ENCODE measurements around the gene CACNG5. TPM values are rescaled to one million over a fixed set of nuclear protein-coding genes. Genes with fewer than 3 reads are reported as not detected.

CACNG5 gene
- total RNA-seq, 5 donors from 2014 or later (not counting 1 experiment from before 2014, with no cell fraction given): not detected

GRCh38 chr17:66807182-66807581 is 27.7 kb upstream of the CACNG5 start:
- H3K4me1 Mint-ChIP-seq: peaks cover 29 to 36% (median 35%) of the 10 kb centered on the region in 3 donors
- peak overlapping the region; percentile 40 to 65 for H3K27ac Mint-ChIP-seq
- ATAC-seq (replicated peaks in 1 of 4) (no peak), DNase-seq (no peak)
- Histone ChIP-seq H3K27me3 (replicated peaks in 1 of 2; ENCODE audit: control insufficient read depth in 2 of 2, extremely low read depth in 1 of 2, insufficient read depth in 2 of 2, low read length in 1 of 2) (peaks cover 0 to 3% of the 10 kb centered on the region in 2 experiments), H3K36me3 (ENCODE audit: control insufficient read depth in 2 of 2, extremely low read depth in 1 of 2, insufficient read depth in 1 of 2, low read length in 1 of 2) (peaks cover 0 to 8% of the 10 kb centered on the region in 2 donors), H3K9me3 (no peaks in the 10 kb centered on the region), H3K27ac (ENCODE audit: low read length) (no peak overlapping the region), H3K4me1 (ENCODE audit: control insufficient read depth in 1 of 2, extremely low read depth in 1 of 2, insufficient read depth in 2 of 2, low read length in 2 of 2) (peaks cover 3 to 24% of the 10 kb centered on the region in 2 experiments), H3K4me3 (ENCODE audit: control insufficient read depth in 1 of 2, extremely low read depth in 1 of 2, low read length in 1 of 2) (no peak overlapping the region)
- WGBS (ENCODE audit: insufficient coverage): 75% methylated on average over 10 of the region's 10 CpGs
- no peaks in the 10 kb centered on the region for H3K9me3 Mint-ChIP-seq
- CTCF ChIA-PET: no interaction called here
- peaks cover 31% of the 10 kb centered on the region for H3K36me3 Mint-ChIP-seq
- peak overlapping the region in 1 of 3 donors; percentile 24 for H3K4me3 Mint-ChIP-seq
- POLR2A ChIA-PET: no interaction called here
- no peaks in the 10 kb centered on the region for H3K27me3 Mint-ChIP-seq

GRCh38 chr17:66809408-66809807 is 25.5 kb upstream of the CACNG5 start:
- H3K27me3 ChIP-seq (replicated peaks in 1 of 2; ENCODE audit: control insufficient read depth in 2 of 2, extremely low read depth in 1 of 2, insufficient read depth in 2 of 2, low read length in 1 of 2): peaks cover 0 to 5% of the 10 kb centered on the region in 2 experiments
- H3K4me1 ChIP-seq (ENCODE audit: control insufficient read depth in 1 of 2, extremely low read depth in 1 of 2, insufficient read depth in 2 of 2, low read length in 2 of 2): peaks cover 3 to 22% of the 10 kb centered on the region in 2 experiments
- peaks cover 0 to 2% of the 10 kb centered on the region in 2 donors for H3K36me3 ChIP-seq (ENCODE audit: control insufficient read depth in 2 of 2, extremely low read depth in 1 of 2, insufficient read depth in 1 of 2, low read length in 1 of 2)
- Mint-ChIP-seq H3K27ac (no peak overlapping the region), H3K9me3 (no peaks in the 10 kb centered on the region), H3K4me3 (no peak overlapping the region), H3K4me1 (peaks cover 29 to 36% (median 31%) of the 10 kb centered on the region in 3 donors), H3K27me3 (no peaks in the 10 kb centered on the region), H3K36me3 (peaks cover 23% of the 10 kb centered on the region)
- ATAC-seq (replicated peaks in 1 of 4) (no peak), DNase-seq (no peak)
- 60% methylated on average over 1 of the region's 5 CpGs for WGBS (ENCODE audit: insufficient coverage)
- H3K9me3 ChIP-seq: no peaks in the 10 kb centered on the region
- CTCF ChIA-PET: no interaction called here
- POLR2A ChIA-PET: no interaction called here
- no peak overlapping the region for H3K27ac ChIP-seq (ENCODE audit: low read length)
- H3K4me3 ChIP-seq (ENCODE audit: control insufficient read depth in 1 of 2, extremely low read depth in 1 of 2, low read length in 1 of 2): no peak overlapping the region

GRCh38 chr17:66810951-66811682 is 23.8 kb upstream of the CACNG5 start:
- CTCF ChIA-PET: no interaction called here
- H3K27ac Mint-ChIP-seq: no peak overlapping the region
- Histone ChIP-seq H3K27me3 (replicated peaks in 1 of 2; ENCODE audit: control insufficient read depth in 2 of 2, extremely low read depth in 1 of 2, insufficient read depth in 2 of 2, low read length in 1 of 2) (peaks cover 0 to 3% of the 10 kb centered on the region in 2 experiments), H3K27ac (ENCODE audit: low read length) (no peak overlapping the region), H3K9me3 (no peaks in the 10 kb centered on the region), H3K4me3 (ENCODE audit: control insufficient read depth in 1 of 2, extremely low read depth in 1 of 2, low read length in 1 of 2) (no peak overlapping the region), H3K4me1 (ENCODE audit: control insufficient read depth in 1 of 2, extremely low read depth in 1 of 2, insufficient read depth in 2 of 2, low read length in 2 of 2) (peaks cover 3 to 16% of the 10 kb centered on the region in 2 experiments), H3K36me3 (ENCODE audit: control insufficient read depth in 2 of 2, extremely low read depth in 1 of 2, insufficient read depth in 1 of 2, low read length in 1 of 2) (no peaks in the 10 kb centered on the region)
- DNase-seq (no peak), ATAC-seq (replicated peaks in 1 of 4) (no peak)
- H3K9me3 Mint-ChIP-seq: no peaks in the 10 kb centered on the region
- H3K4me3 Mint-ChIP-seq: no peak overlapping the region
- WGBS (ENCODE audit: insufficient coverage): 83% methylated on average over 5 of the region's 12 CpGs
- no peaks in the 10 kb centered on the region for H3K27me3 Mint-ChIP-seq
- peaks cover 16 to 20% (median 19%) of the 10 kb centered on the region in 3 donors for H3K4me1 Mint-ChIP-seq
- H3K36me3 Mint-ChIP-seq: peaks cover 10% of the 10 kb centered on the region
- POLR2A ChIA-PET: no interaction called here

- WGBS (ENCODE audit: insufficient coverage): 88% methylated on average over 8 of the region's 9 CpGs
- no peak for ATAC-seq (replicated peaks in 1 of 4)
- H3K36me3 ChIP-seq (ENCODE audit: control insufficient read depth in 2 of 2, extremely low read depth in 1 of 2, insufficient read depth in 1 of 2, low read length in 1 of 2): no peaks in the 10 kb centered on the region
These were observed 23.2 kb upstream of the CACNG5 start for GRCh38 chr17:66811683-66812054.

GRCh38 chr17:66812571-66812970 is 22.3 kb upstream of the CACNG5 start:
- H3K36me3 ChIP-seq (ENCODE audit: control insufficient read depth in 2 of 2, extremely low read depth in 1 of 2, insufficient read depth in 1 of 2, low read length in 1 of 2): no peaks in the 10 kb centered on the region
- 93% methylated on average over 3 of the region's 5 CpGs for WGBS (ENCODE audit: insufficient coverage)
- peaks cover under 1 to 1% (median under 1%) of the 10 kb centered on the region in 3 donors for H3K9me3 Mint-ChIP-seq
- peaks cover 8 to 9% (median 8%) of the 10 kb centered on the region in 3 donors for H3K4me1 Mint-ChIP-seq
- ChIA-PET CTCF (no interaction called here), POLR2A (interaction anchor here in 1 of 2 donors (0.6 kb wide), 1 partner anchor 144 kb away, joined by 3 read pairs; no protein-coding TSS in a partner anchor)
- H3K27me3 Mint-ChIP-seq: peaks cover 0 to 6% of the 10 kb centered on the region in 2 donors
- no peak overlapping the region for H3K4me3 ChIP-seq (ENCODE audit: control insufficient read depth in 1 of 2, extremely low read depth in 1 of 2, low read length in 1 of 2)
- H3K36me3 Mint-ChIP-seq: peaks cover 5% of the 10 kb centered on the region
- H3K27ac ChIP-seq (ENCODE audit: low read length): no peak overlapping the region
- H3K27me3 ChIP-seq (replicated peaks in 1 of 2; ENCODE audit: control insufficient read depth in 2 of 2, extremely low read depth in 1 of 2, insufficient read depth in 2 of 2, low read length in 1 of 2): peaks cover 0 to 3% of the 10 kb centered on the region in 2 experiments
- H3K4me3 Mint-ChIP-seq: no peak overlapping the region
- H3K9me3 ChIP-seq: no peaks in the 10 kb centered on the region
- ATAC-seq (replicated peaks in 1 of 4): no peak
- H3K4me1 ChIP-seq (ENCODE audit: control insufficient read depth in 1 of 2, extremely low read depth in 1 of 2, insufficient read depth in 2 of 2, low read length in 2 of 2): peaks cover 3 to 7% of the 10 kb centered on the region in 2 experiments
- DNase-seq: no peak
- no peak overlapping the region for H3K27ac Mint-ChIP-seq

More at GRCh38 chr17:66811683-66812054, 23.2 kb upstream of the CACNG5 start:
- no peak overlapping the region for H3K4me3 ChIP-seq (ENCODE audit: control insufficient read depth in 1 of 2, extremely low read depth in 1 of 2, low read length in 1 of 2)
- no peaks in the 10 kb centered on the region for H3K9me3 ChIP-seq
- POLR2A ChIA-PET: no interaction called here
- H3K27ac Mint-ChIP-seq: no peak overlapping the region
- no peaks in the 10 kb centered on the region for H3K27me3 Mint-ChIP-seq
- peaks cover 0 to 3% of the 10 kb centered on the region in 2 experiments for H3K27me3 ChIP-seq (replicated peaks in 1 of 2; ENCODE audit: control insufficient read depth in 2 of 2, extremely low read depth in 1 of 2, insufficient read depth in 2 of 2, low read length in 1 of 2)
- H3K4me1 Mint-ChIP-seq: peaks cover 15 to 17% (median 16%) of the 10 kb centered on the region in 3 donors
- peaks cover 3 to 13% of the 10 kb centered on the region in 2 experiments for H3K4me1 ChIP-seq (ENCODE audit: control insufficient read depth in 1 of 2, extremely low read depth in 1 of 2, insufficient read depth in 2 of 2, low read length in 2 of 2)
- H3K36me3 Mint-ChIP-seq: peaks cover 9% of the 10 kb centered on the region
- no peak for DNase-seq
- no peak overlapping the region for H3K27ac ChIP-seq (ENCODE audit: low read length)
- no peak overlapping the region for H3K4me3 Mint-ChIP-seq
- no peaks in the 10 kb centered on the region for H3K9me3 Mint-ChIP-seq
- CTCF ChIA-PET: no interaction called here

- peaks cover under 1 to 2% (median 1%) of the 10 kb centered on the region in 3 donors for H3K4me1 Mint-ChIP-seq
- POLR2A ChIA-PET: interaction anchor here in 1 of 2 donors (0.6 kb wide), 1 partner anchor 193 kb away, joined by 3 read pairs; no protein-coding TSS in a partner anchor
- Histone ChIP-seq H3K9me3 (peaks cover 2% of the 10 kb centered on the region), H3K27ac (ENCODE audit: low read length) (no peak overlapping the region), H3K36me3 (ENCODE audit: control insufficient read depth in 2 of 2, extremely low read depth in 1 of 2, insufficient read depth in 1 of 2, low read length in 1 of 2) (no peaks in the 10 kb centered on the region), H3K4me3 (ENCODE audit: control insufficient read depth in 1 of 2, extremely low read depth in 1 of 2, low read length in 1 of 2) (no peak overlapping the region), H3K4me1 (ENCODE audit: control insufficient read depth in 1 of 2, extremely low read depth in 1 of 2, insufficient read depth in 2 of 2, low read length in 2 of 2) (peaks cover 0 to 2% of the 10 kb centered on the region in 2 experiments), H3K27me3 (replicated peaks in 1 of 2; ENCODE audit: control insufficient read depth in 2 of 2, extremely low read depth in 1 of 2, insufficient read depth in 2 of 2, low read length in 1 of 2) (peaks cover 0 to 3% of the 10 kb centered on the region in 2 experiments)
- no peak overlapping the region for H3K27ac Mint-ChIP-seq
- WGBS (ENCODE audit: insufficient coverage): no CpG with 5 or more reads among the region's 2 CpGs
- H3K36me3 Mint-ChIP-seq: peaks cover under 1% of the 10 kb centered on the region
- no peak overlapping the region for H3K4me3 Mint-ChIP-seq
- DNase-seq: no peak
- H3K27me3 Mint-ChIP-seq: peaks cover 0 to 10% of the 10 kb centered on the region in 2 donors
- peaks cover 5 to 8% (median 6%) of the 10 kb centered on the region in 3 donors for H3K9me3 Mint-ChIP-seq
- CTCF ChIA-PET: interaction anchor here in 1 of 2 donors (0.6 kb wide), 1 partner anchor 605 kb away, joined by 3 read pairs; no protein-coding TSS in a partner anchor
- ATAC-seq (replicated peaks in 1 of 4): no peak
These were observed 21.6 kb upstream of the CACNG5 start for GRCh38 chr17:66813296-66813695.
